HG02938 (cell line): Measurements from ENCODE around the gene WIPF1.
A peak's percentile ranks its signal among the peaks of the same experiment; 100 is the strongest.

Experiments used
- ATAC-seq: cut with Tn5 transposase; IDR thresholded peaks from one replicate; pipeline ENCODE4 v1.9.1; 2021; ENCODE audit warnings: mild to moderate bottlenecking, moderate library complexity; ENCODE audit not compliant: unreplicated experiment

WIPF1 gene

GRCh38 chr2:174599310-174599921 is 1.8 kb upstream of the WIPF1 start:
- no peak for ATAC-seq

- ATAC-seq, result no peak
Observed at GRCh38 chr2:174597009-174597344, 627 bp downstream of the WIPF1 start.

GRCh38 chr2:174595891-174596397 is 1.7 kb downstream of the WIPF1 start:
- ATAC-seq, result no peak

- no peak for ATAC-seq
Observed at GRCh38 chr2:174595116-174595809, 2.3 kb downstream of the WIPF1 start.

GRCh38 chr2:174594456-174594855 is 3.1 kb downstream of the WIPF1 start:
- ATAC-seq, result no peak

GRCh38 chr2:174593574-174594203 is 3.9 kb downstream of the WIPF1 start:
- ATAC-seq, result peak; percentile 70

GRCh38 chr2:174593041-174593440 is 4.6 kb downstream of the WIPF1 start:
- ATAC-seq, result no peak

GRCh38 chr2:174591740-174592139 is 5.9 kb downstream of the WIPF1 start:
- ATAC-seq, result no peak

GRCh38 chr2:174590928-174591648 is 6.5 kb downstream of the WIPF1 start:
- ATAC-seq, result no peak

GRCh38 chr2:174590346-174590745 is 7.3 kb downstream of the WIPF1 start:
- no peak for ATAC-seq

- ATAC-seq, result no peak
Observed at GRCh38 chr2:174589334-174589733, 8.3 kb downstream of the WIPF1 start.

- no peak for ATAC-seq
Observed at GRCh38 chr2:174588463-174588862, 9.1 kb downstream of the WIPF1 start.

GRCh38 chr2:174587579-174587978 is 10.0 kb downstream of the WIPF1 start:
- ATAC-seq, result no peak

- no peak for ATAC-seq
Observed at GRCh38 chr2:174586418-174587295, 10.9 kb downstream of the WIPF1 start.

GRCh38 chr2:174585657-174586252 is 11.8 kb downstream of the WIPF1 start:
- no peak for ATAC-seq

- no peak for ATAC-seq
Observed at GRCh38 chr2:174585146-174585545, 12.5 kb downstream of the WIPF1 start.

GRCh38 chr2:174581491-174581890 is 16.1 kb downstream of the WIPF1 start:
- ATAC-seq, result no peak

- no peak for ATAC-seq
Observed at GRCh38 chr2:174580951-174581350, 16.7 kb downstream of the WIPF1 start.

GRCh38 chr2:174577967-174578589 is 19.5 kb downstream of the WIPF1 start:
- no peak for ATAC-seq
